Activated CD4-positive, alpha-beta T cell treated with anti-CD3 and anti-CD28 coated beads for 36 hours (primary cell): ENCODE data around the gene ZDHHC13. TPM values are rescaled to one million over a fixed set of nuclear protein-coding genes. Genes with fewer than 3 reads are reported as not detected.

Experiments
- ATAC-seq: fragments of 200-7000 bp; cut with Tn5 transposase; one replicate; pipeline ENCODE4 v1.10.0; 2021; ENCODE audit warnings: mild to moderate bottlenecking, moderate library complexity
- CTCF ChIA-PET: fragments of 350-600 bp; sonication (Branson Sonifier 250); formaldehyde crosslinking; loops from one replicate; lab custom pipeline; 2021; ENCODE audit warnings: antibody characterized with exemption; lab: Charles Lee
- POLR2A ChIA-PET: fragments of 350-600 bp; sonication (Branson Sonifier 250); formaldehyde crosslinking; loops from one replicate; lab custom pipeline; 2021; ENCODE audit warnings: antibody characterized with exemption, inconsistent platforms; lab: Charles Lee
- DNase-seq: peaks from one replicate; pipeline ENCODE4 v3.0.0-alpha.2; 2020
- H3K27ac Mint-ChIP-seq: one replicate; pipeline ENCODE4 v1.8.0; 2021; ENCODE audit warnings: mixed read lengths
- H3K27me3 Mint-ChIP-seq: one replicate; pipeline ENCODE4 v1.8.0; 2021; ENCODE audit warnings: mixed read lengths
- H3K36me3 Mint-ChIP-seq: one replicate; pipeline ENCODE4 v1.8.0; 2021; ENCODE audit warnings: low read depth, mixed read lengths
- H3K4me1 Mint-ChIP-seq: one replicate; pipeline ENCODE4 v1.8.0; 2021; ENCODE audit warnings: mixed read lengths
- H3K4me3 Mint-ChIP-seq: one replicate; pipeline ENCODE4 v1.8.0; 2021; ENCODE audit warnings: mild to moderate bottlenecking, moderate library complexity, mixed read lengths
- H3K9me3 Mint-ChIP-seq: one replicate; pipeline ENCODE4 v1.8.0; 2021; ENCODE audit warnings: low read depth, mixed read lengths
- intact Hi-C, 2 experiments: fragments of 100-400 bp; cut with DNase I in 1 of 2; cut with micrococcal nuclease in 1 of 2; formaldehyde crosslinking; loops; one replicate each; pipeline versions ENCODE4 v1.14.2 to v1.15.1; 2022 to 2024; cut with DNase I, micrococcal nuclease
- total RNA-seq, 2 experiments: library from RNA; stranded (reverse); gene quantifications; one replicate each; pipeline ENCODE4 v1.2.3, GENCODE V29; 2021

The ZDHHC13 gene
- total RNA-seq, 2 experiments from 2014 or later, result 22.9 to 25.9 TPM

- H3K4me1 Mint-ChIP-seq, result no peaks in the 10 kb centered on the region
- DNase-seq, result no peak
- CTCF ChIA-PET, result interaction anchor here (1.1 kb wide), 1 partner anchor 121 kb away, joined by 3 read pairs; no protein-coding TSS in a partner anchor
Observed at GRCh38 chr11:19191530-19192169, 74.7 kb downstream of the ZDHHC13 start.

GRCh38 chr11:19193916-19194315, 76.9 kb downstream of the ZDHHC13 start:
- no peaks in the 10 kb centered on the region for H3K36me3 Mint-ChIP-seq
- no peaks in the 10 kb centered on the region for H3K9me3 Mint-ChIP-seq
- no peaks in the 10 kb centered on the region for H3K27me3 Mint-ChIP-seq
- CTCF ChIA-PET, result interaction anchor here (0.6 to 1.0 kb wide), 2 partner anchors 89 to 137 kb away, joined by 3 read pairs; no protein-coding TSS in a partner anchor
- no peak overlapping the region for H3K4me3 Mint-ChIP-seq
- POLR2A ChIA-PET, result no interaction called here
- no peak overlapping the region for H3K27ac Mint-ChIP-seq
- intact Hi-C loops, result no loop called here
- ATAC-seq, result no peak
- no peak for DNase-seq
- no peaks in the 10 kb centered on the region for H3K4me1 Mint-ChIP-seq

More at GRCh38 chr11:19191530-19192169, 74.7 kb downstream of the ZDHHC13 start:
- Mint-ChIP-seq H3K27me3 (no peaks in the 10 kb centered on the region), H3K27ac (no peak overlapping the region), H3K9me3 (no peaks in the 10 kb centered on the region), H3K36me3 (no peaks in the 10 kb centered on the region), H3K4me3 (no peak overlapping the region)
- POLR2A ChIA-PET, result interaction anchor here (0.7 kb wide), 1 partner anchor 476 kb away, joined by 3 read pairs; no protein-coding TSS in a partner anchor
- intact Hi-C loops, result no loop called here
- ATAC-seq, result no peak

GRCh38 chr11:19194620-19195308, 77.8 kb downstream of the ZDHHC13 start:
- intact Hi-C loops, result no loop called here
- H3K4me3 Mint-ChIP-seq, result no peak overlapping the region

GRCh38 chr11:19196432-19196831, 79.5 kb downstream of the ZDHHC13 start:
- intact Hi-C loops, result no loop called here
- no peak for ATAC-seq
- POLR2A ChIA-PET, result no interaction called here
- Mint-ChIP-seq H3K4me1 (no peaks in the 10 kb centered on the region), H3K27me3 (no peaks in the 10 kb centered on the region), H3K9me3 (no peaks in the 10 kb centered on the region), H3K27ac (no peak overlapping the region), H3K4me3 (no peak overlapping the region), H3K36me3 (no peaks in the 10 kb centered on the region)
- CTCF ChIA-PET, result no interaction called here
- DNase-seq, result no peak

More at GRCh38 chr11:19194620-19195308, 77.8 kb downstream of the ZDHHC13 start:
- no peaks in the 10 kb centered on the region for H3K9me3 Mint-ChIP-seq
- no peaks in the 10 kb centered on the region for H3K27me3 Mint-ChIP-seq
- DNase-seq (no peak), ATAC-seq (no peak)
- no peaks in the 10 kb centered on the region for H3K36me3 Mint-ChIP-seq
- H3K27ac Mint-ChIP-seq, result no peak overlapping the region
- CTCF ChIA-PET, result no interaction called here
- H3K4me1 Mint-ChIP-seq, result no peaks in the 10 kb centered on the region
- POLR2A ChIA-PET, result no interaction called here

- no peaks in the 10 kb centered on the region for H3K4me1 Mint-ChIP-seq
- H3K4me3 Mint-ChIP-seq, result no peak overlapping the region
- H3K9me3 Mint-ChIP-seq, result no peaks in the 10 kb centered on the region
- ATAC-seq (no peak), DNase-seq (no peak)
- intact Hi-C loops, result no loop called here
- ChIA-PET POLR2A (no interaction called here), CTCF (no interaction called here)
- H3K27ac Mint-ChIP-seq, result no peak overlapping the region
- H3K27me3 Mint-ChIP-seq, result no peaks in the 10 kb centered on the region
- H3K36me3 Mint-ChIP-seq, result no peaks in the 10 kb centered on the region
Observed at GRCh38 chr11:19199048-19199447, 82.1 kb downstream of the ZDHHC13 start.

- POLR2A ChIA-PET, result no interaction called here
- no peaks in the 10 kb centered on the region for H3K36me3 Mint-ChIP-seq
- CTCF ChIA-PET, result interaction anchor here (1.2 kb wide), 1 partner anchor 129 kb away, joined by 5 read pairs; no protein-coding TSS in a partner anchor
- ATAC-seq (no peak), DNase-seq (no peak)
- H3K27ac Mint-ChIP-seq, result no peak overlapping the region
- H3K4me1 Mint-ChIP-seq, result no peaks in the 10 kb centered on the region
- no peak overlapping the region for H3K4me3 Mint-ChIP-seq
- no peaks in the 10 kb centered on the region for H3K27me3 Mint-ChIP-seq
- intact Hi-C loops, result no loop called here
- no peaks in the 10 kb centered on the region for H3K9me3 Mint-ChIP-seq
Observed at GRCh38 chr11:19199771-19200170, 82.8 kb downstream of the ZDHHC13 start.

- CTCF ChIA-PET, result interaction anchor here (1.2 kb wide), 1 partner anchor 130 kb away, joined by 5 read pairs; no protein-coding TSS in a partner anchor
Observed at GRCh38 chr11:19200410-19201201, 83.6 kb downstream of the ZDHHC13 start.

GRCh38 chr11:19201737-19202605, 85.0 kb downstream of the ZDHHC13 start, which contains the start of gene CSRP3:
Gene CSRP3 (minus strand): TSS chr11:19201983. CDS start chr11:19192448, 9,535 bp downstream.
- intact Hi-C loops, result no loop called here
- Mint-ChIP-seq H3K9me3 (no peaks in the 10 kb centered on the region), H3K27me3 (peaks cover 3% of the 10 kb centered on the region), H3K36me3 (no peaks in the 10 kb centered on the region), H3K4me1 (no peaks in the 10 kb centered on the region), H3K4me3 (no peak within 1 kb of the TSS), H3K27ac (no peak within 1 kb of the TSS)
- ATAC-seq (no peak), DNase-seq (no peak)
- POLR2A ChIA-PET, result interaction anchor here (0.5 kb wide), 1 partner anchor 83 kb away, joined by 6 read pairs; no protein-coding TSS in a partner anchor
- CTCF ChIA-PET, result no interaction called here

More at GRCh38 chr11:19200410-19201201, 83.6 kb downstream of the ZDHHC13 start:
- Mint-ChIP-seq H3K27ac (no peak overlapping the region), H3K27me3 (no peaks in the 10 kb centered on the region), H3K9me3 (no peaks in the 10 kb centered on the region), H3K4me3 (no peak overlapping the region), H3K4me1 (no peaks in the 10 kb centered on the region), H3K36me3 (no peaks in the 10 kb centered on the region)
- intact Hi-C loops, result no loop called here
- POLR2A ChIA-PET, result no interaction called here
- DNase-seq, result no peak
- no peak for ATAC-seq

- DNase-seq (no peak), ATAC-seq (no peak)
- Mint-ChIP-seq H3K9me3 (no peaks in the 10 kb centered on the region), H3K36me3 (no peaks in the 10 kb centered on the region), H3K27me3 (peaks cover 16% of the 10 kb centered on the region), H3K4me3 (no peak overlapping the region), H3K27ac (no peak overlapping the region), H3K4me1 (no peaks in the 10 kb centered on the region)
- ChIA-PET CTCF (no interaction called here), POLR2A (no interaction called here)
- intact Hi-C loops, result no loop called here
Observed at GRCh38 chr11:19204836-19205235, 87.9 kb downstream of the ZDHHC13 start.

- intact Hi-C loops, result no loop called here
- CTCF ChIA-PET, result no interaction called here
- POLR2A ChIA-PET, result no interaction called here
- no peaks in the 10 kb centered on the region for H3K9me3 Mint-ChIP-seq
- ATAC-seq (no peak), DNase-seq (no peak)
- H3K4me3 Mint-ChIP-seq, result no peak overlapping the region
- H3K27me3 Mint-ChIP-seq, result peaks cover 20% of the 10 kb centered on the region
- H3K27ac Mint-ChIP-seq, result no peak overlapping the region
- H3K4me1 Mint-ChIP-seq, result no peaks in the 10 kb centered on the region
- no peaks in the 10 kb centered on the region for H3K36me3 Mint-ChIP-seq
Observed at GRCh38 chr11:19208181-19208580, 91.2 kb downstream of the ZDHHC13 start.
